Activated CD8-positive, alpha-beta T cell treated with anti-CD3 and anti-CD28 coated beads for 36 hours (primary cell): Measurements from ENCODE around the gene AP5S1. TPM values are rescaled to one million over a fixed set of nuclear protein-coding genes. Genes with fewer than 3 reads are reported as not detected.

ENCODE experiments used
- ATAC-seq: fragments of 200-7000 bp; cut with Tn5 transposase; one replicate; pipeline ENCODE4 v1.10.0; 2021; ENCODE audit warnings: mild to moderate bottlenecking, moderate library complexity
- CTCF ChIA-PET: fragments of 350-600 bp; sonication (Branson Sonifier 250); formaldehyde crosslinking; loops from one replicate; lab custom pipeline; 2021; ENCODE audit warnings: antibody characterized with exemption; lab: Charles Lee
- POLR2A ChIA-PET: fragments of 350-600 bp; sonication (Branson Sonifier 250); formaldehyde crosslinking; loops from one replicate; lab custom pipeline; 2021; ENCODE audit warnings: antibody characterized with exemption; lab: Charles Lee
- DNase-seq: peaks from one replicate; pipeline ENCODE4 v3.0.0-alpha.2; 2020
- H3K27ac Mint-ChIP-seq: one replicate; pipeline ENCODE4 v1.8.0; 2021; ENCODE audit warnings: mild to moderate bottlenecking, mixed read lengths
- H3K27me3 Mint-ChIP-seq: one replicate; pipeline ENCODE4 v1.8.0; 2021; ENCODE audit warnings: mixed read lengths
- H3K36me3 Mint-ChIP-seq: one replicate; pipeline ENCODE4 v1.8.0; 2021; ENCODE audit warnings: low read depth, mixed read lengths
- H3K4me1 Mint-ChIP-seq: one replicate; pipeline ENCODE4 v1.8.0; 2021; ENCODE audit warnings: low read depth, mixed read lengths
- H3K4me3 Mint-ChIP-seq: one replicate; pipeline ENCODE4 v1.8.0; 2021; ENCODE audit warnings: mild to moderate bottlenecking, moderate library complexity, mixed read lengths
- H3K9me3 Mint-ChIP-seq: one replicate; pipeline ENCODE4 v1.8.0; 2021; ENCODE audit warnings: mixed read lengths
- intact Hi-C: fragments of 100-400 bp; cut with micrococcal nuclease; formaldehyde crosslinking; loops from one replicate; pipeline ENCODE4 v1.10.0; 2022
- total RNA-seq, 2 experiments: library from RNA; stranded (reverse); gene quantifications; one replicate each; pipeline ENCODE4 v1.2.3, GENCODE V29; 2021
- TF ChIP-seq, protein P1 (sequence below): fragments of 200-600 bp; IDR thresholded peaks from one replicate; pipeline ENCODE4 v1.8.0; 2022; ENCODE audit warnings: antibody characterized with exemption, mild to moderate bottlenecking

AP5S1 gene
- total RNA-seq, 2 experiments from 2014 or later: 7.4 to 8.6 TPM

DNA sequence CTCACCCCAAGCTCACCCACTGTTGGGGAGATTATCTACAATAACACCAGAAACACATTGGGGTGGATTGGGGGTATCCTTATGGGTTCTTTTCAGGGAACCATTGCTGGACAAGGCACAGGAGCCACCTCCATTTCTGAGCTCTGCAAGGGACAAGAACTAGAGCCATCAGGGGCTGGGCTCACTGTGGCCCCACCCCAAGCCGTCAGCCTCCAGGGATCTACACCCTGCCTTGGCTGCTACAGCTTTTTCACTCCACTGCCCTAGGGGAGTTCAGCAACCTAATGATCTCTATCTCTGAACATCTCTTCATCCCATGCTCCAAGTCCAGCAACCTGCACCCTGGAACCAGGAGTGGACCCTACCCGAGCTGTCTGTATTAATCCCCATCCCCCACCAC lies 47.5 kb downstream of the AP5S1 start:
- Mint-ChIP-seq H3K27ac (no peak overlapping the region), H3K27me3 (no peaks in the 10 kb centered on the region), H3K9me3 (no peaks in the 10 kb centered on the region), H3K36me3 (peaks cover 22% of the 10 kb centered on the region), H3K4me1 (no peaks in the 10 kb centered on the region), H3K4me3 (no peak overlapping the region)
- intact Hi-C loops: no loop called here
- POLR2A ChIA-PET: interaction anchor here (0.5 kb wide), 1 partner anchor 366 kb away, joined by 3 read pairs; no protein-coding TSS in a partner anchor
- no peak for DNase-seq
- ATAC-seq: no peak
- TF ChIP-seq, protein P1, sequence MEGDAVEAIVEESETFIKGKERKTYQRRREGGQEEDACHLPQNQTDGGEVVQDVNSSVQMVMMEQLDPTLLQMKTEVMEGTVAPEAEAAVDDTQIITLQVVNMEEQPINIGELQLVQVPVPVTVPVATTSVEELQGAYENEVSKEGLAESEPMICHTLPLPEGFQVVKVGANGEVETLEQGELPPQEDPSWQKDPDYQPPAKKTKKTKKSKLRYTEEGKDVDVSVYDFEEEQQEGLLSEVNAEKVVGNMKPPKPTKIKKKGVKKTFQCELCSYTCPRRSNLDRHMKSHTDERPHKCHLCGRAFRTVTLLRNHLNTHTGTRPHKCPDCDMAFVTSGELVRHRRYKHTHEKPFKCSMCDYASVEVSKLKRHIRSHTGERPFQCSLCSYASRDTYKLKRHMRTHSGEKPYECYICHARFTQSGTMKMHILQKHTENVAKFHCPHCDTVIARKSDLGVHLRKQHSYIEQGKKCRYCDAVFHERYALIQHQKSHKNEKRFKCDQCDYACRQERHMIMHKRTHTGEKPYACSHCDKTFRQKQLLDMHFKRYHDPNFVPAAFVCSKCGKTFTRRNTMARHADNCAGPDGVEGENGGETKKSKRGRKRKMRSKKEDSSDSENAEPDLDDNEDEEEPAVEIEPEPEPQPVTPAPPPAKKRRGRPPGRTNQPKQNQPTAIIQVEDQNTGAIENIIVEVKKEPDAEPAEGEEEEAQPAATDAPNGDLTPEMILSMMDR: no peak
- CTCF ChIA-PET: interaction anchor here (1.2 to 2.6 kb wide), 4 partner anchors 13 to 157 kb away, joined by 3 to 14 read pairs (median 6); partner anchors contain the start of gene CENPB

DNA sequence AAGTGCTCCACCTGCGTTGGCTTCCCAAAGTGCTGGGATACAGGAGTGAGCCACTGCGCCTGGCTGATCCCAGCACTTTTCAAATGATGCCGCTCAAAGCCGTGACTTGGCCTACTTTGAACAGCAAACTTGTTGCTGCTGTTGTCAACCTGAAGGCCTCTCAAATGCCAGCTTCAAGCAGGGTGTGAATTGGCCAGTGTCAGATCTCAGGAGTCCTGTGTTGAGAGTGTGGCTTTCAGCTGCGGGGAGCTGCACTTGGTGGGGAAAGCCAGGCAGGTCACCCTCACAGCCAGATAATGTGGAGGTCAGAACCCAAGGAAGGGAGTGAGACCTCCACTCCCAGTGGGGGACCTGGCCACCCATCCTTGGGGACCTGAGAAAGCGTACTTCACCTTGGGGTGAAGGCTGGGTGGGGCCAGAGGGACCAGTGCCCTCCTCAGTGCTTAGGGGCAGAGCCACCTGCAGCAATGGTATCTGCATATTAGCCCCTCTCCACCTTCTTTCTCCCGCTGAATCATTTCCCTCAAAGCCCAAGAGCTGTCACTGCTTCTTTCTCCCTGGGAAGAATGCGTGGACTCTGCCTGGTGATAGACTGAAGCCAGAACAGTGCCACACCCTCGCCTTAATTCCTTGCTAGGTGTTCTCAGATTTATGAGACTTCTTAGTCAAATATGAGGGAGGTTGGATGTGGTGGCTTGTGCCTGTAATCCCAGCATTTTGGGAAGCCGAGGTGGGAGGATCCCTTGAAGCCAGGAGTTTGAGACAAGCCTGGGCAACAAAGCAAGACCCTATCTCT lies 49.7 kb downstream of the AP5S1 start:
- no peaks in the 10 kb centered on the region for H3K27me3 Mint-ChIP-seq
- H3K4me1 Mint-ChIP-seq: no peaks in the 10 kb centered on the region
- intact Hi-C loops: no loop called here
- no peak for DNase-seq
- no peak overlapping the region for H3K27ac Mint-ChIP-seq
- H3K9me3 Mint-ChIP-seq: no peaks in the 10 kb centered on the region
- CTCF ChIA-PET: interaction anchor here (2.6 kb wide), 1 partner anchor 15 kb away, joined by 9 read pairs; no protein-coding TSS in a partner anchor
- peaks cover 15% of the 10 kb centered on the region for H3K36me3 Mint-ChIP-seq
- TF ChIP-seq, protein P1: no peak
- no peak for ATAC-seq
- H3K4me3 Mint-ChIP-seq: no peak overlapping the region
- POLR2A ChIA-PET: no interaction called here

DNA sequence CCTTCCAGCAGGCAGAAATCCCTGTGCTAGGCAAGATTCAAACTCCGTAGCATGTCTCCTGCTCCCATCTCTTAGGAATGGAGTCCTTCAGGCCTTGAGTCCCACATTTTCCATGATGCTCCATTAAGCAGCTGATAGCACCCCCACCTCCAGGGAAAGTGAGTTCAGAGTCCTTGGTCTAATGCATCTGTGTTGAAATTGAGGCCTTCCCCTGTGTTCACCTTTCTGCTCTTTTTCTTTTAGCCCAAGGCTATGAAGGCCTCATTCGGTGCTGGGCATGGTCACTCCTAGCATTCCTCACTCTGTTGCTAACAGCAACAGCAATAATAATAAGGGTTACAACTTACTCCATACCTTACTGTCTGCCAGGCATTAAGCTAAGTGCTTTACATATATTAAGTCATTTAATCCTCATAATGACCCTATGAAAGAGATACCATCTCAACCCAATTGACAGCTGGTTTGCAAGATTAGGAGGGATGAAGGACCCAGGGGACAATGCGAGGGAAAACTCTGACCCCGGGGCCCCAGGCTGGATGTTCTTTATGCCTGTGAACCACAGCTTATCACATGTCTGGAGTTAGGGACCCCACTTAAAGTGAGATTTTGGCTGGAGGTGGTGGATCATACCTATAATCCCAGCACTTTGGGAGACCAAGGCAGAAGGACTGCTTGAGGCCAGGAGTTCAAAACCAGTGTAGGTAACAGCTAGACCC lies 51.4 kb downstream of the AP5S1 start:
- ATAC-seq (no peak), DNase-seq (no peak)
- Mint-ChIP-seq H3K4me1 (peaks cover 2% of the 10 kb centered on the region), H3K27me3 (no peaks in the 10 kb centered on the region), H3K36me3 (peaks cover 13% of the 10 kb centered on the region), H3K4me3 (no peak overlapping the region), H3K27ac (no peak overlapping the region), H3K9me3 (no peaks in the 10 kb centered on the region)
- ChIA-PET POLR2A (interaction anchor here (0.6 kb wide), 2 partner anchors 129 to 891 kb away, joined by 3 read pairs; no protein-coding TSS in a partner anchor), CTCF (interaction anchor here (2.6 kb wide), 1 partner anchor 16 kb away, joined by 9 read pairs; no protein-coding TSS in a partner anchor)
- TF ChIP-seq, protein P1: no peak
- intact Hi-C loops: no loop called here

DNA sequence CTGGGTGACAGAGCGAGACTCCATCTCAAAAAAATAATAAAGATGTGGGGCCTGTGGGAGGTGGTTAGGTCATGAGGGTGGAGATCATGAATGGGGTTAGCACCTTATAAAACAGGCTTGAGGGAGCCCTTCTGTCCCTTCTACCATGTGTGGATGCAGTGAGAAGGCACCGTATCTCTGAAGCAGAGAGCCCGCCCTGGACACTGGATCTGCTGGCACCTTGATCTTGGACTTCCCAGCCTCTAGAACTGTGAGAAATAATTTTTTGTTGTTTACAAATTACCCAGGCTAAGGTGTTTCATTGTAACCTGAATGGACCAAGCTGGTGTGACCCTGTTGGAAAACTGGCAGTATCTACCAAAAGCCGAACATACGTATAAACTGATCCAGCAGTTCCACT lies 53.2 kb downstream of the AP5S1 start:
- Mint-ChIP-seq H3K9me3 (no peaks in the 10 kb centered on the region), H3K4me3 (no peak overlapping the region), H3K27ac (no peak overlapping the region), H3K27me3 (no peaks in the 10 kb centered on the region), H3K36me3 (peaks cover 13% of the 10 kb centered on the region), H3K4me1 (peaks cover 2% of the 10 kb centered on the region)
- no peak for DNase-seq
- intact Hi-C loops: no loop called here
- TF ChIP-seq, protein P1: no peak
- POLR2A ChIA-PET: no interaction called here
- CTCF ChIA-PET: no interaction called here
- no peak for ATAC-seq
